BJ (cell line): ENCODE data around the gene STPG1. TPM values are rescaled to one million over a fixed set of nuclear protein-coding genes. Genes with fewer than 3 reads are reported as not detected.
"Not testable (repeated sequence)": the region's sequence is repeated elsewhere in the genome, so short reads cannot be mapped to it uniquely, and the experiment has no call there.

Experiments
- CTCF ChIA-PET: fragments of 350-600 bp; formaldehyde crosslinking; extraction: SDS; loops from one replicate; lab custom pipeline; 2021; ENCODE audit warnings: antibody characterized with exemption, inconsistent platforms; lab: Yijun Ruan, JAX
- POLR2A ChIA-PET: fragments of 300-600 bp; sonication (Branson Sonifier 250); formaldehyde crosslinking; extraction: SDS; loops from one replicate; lab custom pipeline; 2021; ENCODE audit warnings: antibody characterized with exemption; lab: Charles Lee
- DNase-seq: peaks from one replicate; pipeline ENCODE4 v3.0.0-alpha.2; 2011; ENCODE audit warnings: low read depth
- H3K27me3 ChIP-seq: 2 replicates; pipeline ENCODE4 v1.6.0; 2011; ENCODE audit warnings: low read length; ENCODE audit not compliant: control insufficient read depth, insufficient read depth
- H3K36me3 ChIP-seq: 2 replicates; pipeline ENCODE4 v1.5.1; 2011; ENCODE audit warnings: low read length; ENCODE audit not compliant: control insufficient read depth, insufficient read depth
- H3K4me3 ChIP-seq: 2 replicates; pipeline ENCODE4 v1.5.1; 2011; ENCODE audit warnings: low read depth, mild to moderate bottlenecking, control low read depth, low read length
- CTCF ChIP-seq: IDR thresholded peaks from 2 replicates; pipeline ENCODE4 v1.5.1; 2011; ENCODE audit warnings: low read depth, mild to moderate bottlenecking, control low read depth, inconsistent platforms, low read length, moderate library complexity; ENCODE audit not compliant: insufficient read depth
- polyA minus RNA-seq: library from RNA; depleted of rRNA, polyadenylated mRNA; stranded (reverse); fragments of >200 nt; gene quantifications from 2 replicates; pipeline ENCODE4 v1.2.3, GENCODE V29; 2011; rRNA and poly(A)+ RNA removed
- polyA plus RNA-seq: library from polyadenylated mRNA; depleted of rRNA; stranded (reverse); fragments of >200 nt; gene quantifications from 2 replicates; pipeline ENCODE4 v1.2.3, GENCODE V29; 2011; rRNA removed

Gene STPG1
- polyA plus RNA-seq = 10.3 and 10.6 TPM in 2 replicates
- 4.6 and 5.4 TPM in 2 replicates for polyA minus RNA-seq

GRCh38 chr1:24413350-24414163 is at the start of gene STPG1:
TSS of gene STPG1 (minus strand) at chr1:24413782. CDS start at chr1:24401388, 12,394 bp downstream.
- TF ChIP-seq CTCF = no peak
- Histone ChIP-seq H3K4me3 (peak within 1 kb of the TSS; percentile 62), H3K36me3 (no peaks in the 10 kb centered on the region), H3K27me3 (no peaks in the 10 kb centered on the region)
- CTCF ChIA-PET = interaction anchor here (0.6 to 1.2 kb wide), 4 partner anchors 22 to 216 kb away, joined by 3 to 5 read pairs (median 4); no protein-coding TSS in a partner anchor
- POLR2A ChIA-PET = no interaction called here
- DNase-seq = peak; percentile 59

- CTCF ChIA-PET = interaction anchor here (0.7 to 2.9 kb wide), 2 partner anchors 10 to 57 kb away, joined by 3 to 10 read pairs; no protein-coding TSS in a partner anchor
Measured at GRCh38 chr1:24462128-24462527, 48.5 kb upstream of the STPG1 start.

GRCh38 chr1:24459551-24460266 is 46.1 kb upstream of the STPG1 start:
- DNase-seq = no peak
- ChIA-PET CTCF (interaction anchor here (0.6 to 1.2 kb wide), 2 partner anchors 43 to 261 kb away, joined by 3 to 4 read pairs; no protein-coding TSS in a partner anchor), POLR2A (no interaction called here)
- TF ChIP-seq CTCF = no peak
- Histone ChIP-seq H3K36me3 (peaks cover 4% of the 10 kb centered on the region), H3K4me3 (no peak overlapping the region), H3K27me3 (no peaks in the 10 kb centered on the region)

More at GRCh38 chr1:24462128-24462527, 48.5 kb upstream of the STPG1 start:
- POLR2A ChIA-PET, H3K27me3 ChIP-seq, DNase-seq, H3K36me3 ChIP-seq, H3K4me3 ChIP-seq: not testable (repeated sequence)

- no peak overlapping the region for H3K4me3 ChIP-seq
- peaks cover 7% of the 10 kb centered on the region for H3K36me3 ChIP-seq
- TF ChIP-seq CTCF = no peak
- ChIA-PET CTCF (interaction anchor here (0.8 kb wide), 1 partner anchor 41 kb away, joined by 4 read pairs; no protein-coding TSS in a partner anchor), POLR2A (no interaction called here)
- H3K27me3 ChIP-seq = no peaks in the 10 kb centered on the region
- no peak for DNase-seq
Measured at GRCh38 chr1:24457866-24458265, 44.3 kb upstream of the STPG1 start.

- no peak for TF ChIP-seq CTCF
- POLR2A ChIA-PET = no interaction called here
Measured at GRCh38 chr1:24455272-24455671, 41.7 kb upstream of the STPG1 start.

More at GRCh38 chr1:24455272-24455671, 41.7 kb upstream of the STPG1 start:
- CTCF ChIA-PET = no interaction called here
- no peak for DNase-seq
- Histone ChIP-seq H3K27me3 (no peaks in the 10 kb centered on the region), H3K36me3 (peaks cover 10% of the 10 kb centered on the region), H3K4me3 (no peak overlapping the region)
